MCF 10A (cell line): ENCODE results near the gene KIRREL3. TPM values are rescaled to one million over a fixed set of nuclear protein-coding genes. Genes with fewer than 3 reads are reported as not detected.

ENCODE experiments used
- BruUV-seq: library from RNA; stranded (reverse); fragments of 400-500 nt; replicated peaks from 2 replicates; lab custom pipeline; 2021; lab: Mats Ljungman, UMichigan
- CTCF ChIA-PET: fragments of 300-600 bp; sonication (Branson Sonifier 250); formaldehyde crosslinking; extraction: SDS; loops from one replicate; lab custom pipeline; 2021; ENCODE audit warnings: antibody characterized with exemption, inconsistent platforms; lab: Yijun Ruan, JAX
- POLR2A ChIA-PET: fragments of 300-600, 350-650 bp; sonication (Branson Sonifier 250); formaldehyde crosslinking; extraction: SDS; loops from one replicate; lab custom pipeline; 2020; ENCODE audit warnings: antibody characterized with exemption, inconsistent platforms; lab: Yijun Ruan, JAX
- DNase-seq: peaks from one replicate; pipeline ENCODE4 v3.0.0-alpha.2; 2018; ENCODE audit not compliant: unreplicated experiment
- H3K27ac Mint-ChIP-seq: one replicate; pipeline ENCODE4 v1.8.0; 2022; ENCODE audit warnings: mild to moderate bottlenecking, low read depth, mixed read lengths; ENCODE audit not compliant: unreplicated experiment
- H3K27me3 Mint-ChIP-seq: one replicate; pipeline ENCODE4 v1.8.0; 2022; ENCODE audit warnings: mixed read lengths; ENCODE audit not compliant: insufficient read depth, unreplicated experiment
- H3K36me3 Mint-ChIP-seq: one replicate; pipeline ENCODE4 v1.8.0; 2022; ENCODE audit warnings: mild to moderate bottlenecking, moderate library complexity, mixed read lengths; ENCODE audit not compliant: insufficient read depth, unreplicated experiment
- H3K4me1 Mint-ChIP-seq: one replicate; pipeline ENCODE4 v1.8.0; 2022; ENCODE audit warnings: mixed read lengths; ENCODE audit not compliant: insufficient read depth, unreplicated experiment
- H3K4me3 Mint-ChIP-seq: one replicate; pipeline ENCODE4 v1.8.0; 2022; ENCODE audit warnings: mild to moderate bottlenecking, moderate library complexity, mixed read lengths; ENCODE audit not compliant: unreplicated experiment
- H3K9me3 Mint-ChIP-seq: one replicate; pipeline ENCODE4 v1.8.0; 2022; ENCODE audit warnings: mixed read lengths; ENCODE audit not compliant: unreplicated experiment
- intact Hi-C: fragments of 100-400 bp; cut with micrococcal nuclease; formaldehyde crosslinking; loops from 2 replicates; pipeline ENCODE4 v1.14.1; 2022
- total RNA-seq: library from RNA; stranded (reverse); gene quantifications from 2 replicates; pipeline ENCODE4 v1.2.3, GENCODE V29; 2022
- TF ChIP-seq, protein P1 (sequence below): fragments of 200-600 bp; IDR thresholded peaks from one replicate; pipeline ENCODE4 v1.8.0; 2022; ENCODE audit warnings: antibody characterized with exemption, mild to moderate bottlenecking; ENCODE audit not compliant: unreplicated experiment

Gene KIRREL3
- total RNA-seq, 1 experiment from 2014 or later = not detected

DNA sequence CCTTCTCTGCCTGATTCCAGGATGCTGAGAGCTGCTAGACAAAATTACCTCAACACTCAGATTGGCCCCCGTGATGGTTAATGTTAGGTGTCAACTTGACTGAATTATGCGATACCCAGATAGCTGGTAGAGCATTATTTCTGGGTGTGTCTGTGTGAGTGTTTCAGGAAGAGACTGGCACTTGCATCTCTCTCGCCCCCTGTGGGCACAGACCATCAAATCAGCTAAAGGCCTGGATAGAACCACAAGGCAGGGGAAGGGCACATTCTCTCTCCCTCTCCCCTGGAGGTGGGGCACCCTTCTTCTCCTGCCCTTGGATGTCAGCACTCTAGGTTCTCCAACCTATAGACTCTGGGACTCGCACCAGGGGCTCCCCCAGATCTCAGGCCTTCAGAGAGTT lies 79.7 kb downstream of the KIRREL3 start:
- CTCF ChIA-PET = no interaction called here
- Mint-ChIP-seq H3K27me3 (no peaks in the 10 kb centered on the region), H3K4me1 (no peaks in the 10 kb centered on the region), H3K4me3 (no peak overlapping the region), H3K27ac (no peak overlapping the region), H3K9me3 (peaks cover 7% of the 10 kb centered on the region), H3K36me3 (no peaks in the 10 kb centered on the region)
- POLR2A ChIA-PET = interaction anchor here (0.6 kb wide), 1 partner anchor 95 kb away, joined by 4 read pairs; no protein-coding TSS in a partner anchor
- TF ChIP-seq, protein P1, sequence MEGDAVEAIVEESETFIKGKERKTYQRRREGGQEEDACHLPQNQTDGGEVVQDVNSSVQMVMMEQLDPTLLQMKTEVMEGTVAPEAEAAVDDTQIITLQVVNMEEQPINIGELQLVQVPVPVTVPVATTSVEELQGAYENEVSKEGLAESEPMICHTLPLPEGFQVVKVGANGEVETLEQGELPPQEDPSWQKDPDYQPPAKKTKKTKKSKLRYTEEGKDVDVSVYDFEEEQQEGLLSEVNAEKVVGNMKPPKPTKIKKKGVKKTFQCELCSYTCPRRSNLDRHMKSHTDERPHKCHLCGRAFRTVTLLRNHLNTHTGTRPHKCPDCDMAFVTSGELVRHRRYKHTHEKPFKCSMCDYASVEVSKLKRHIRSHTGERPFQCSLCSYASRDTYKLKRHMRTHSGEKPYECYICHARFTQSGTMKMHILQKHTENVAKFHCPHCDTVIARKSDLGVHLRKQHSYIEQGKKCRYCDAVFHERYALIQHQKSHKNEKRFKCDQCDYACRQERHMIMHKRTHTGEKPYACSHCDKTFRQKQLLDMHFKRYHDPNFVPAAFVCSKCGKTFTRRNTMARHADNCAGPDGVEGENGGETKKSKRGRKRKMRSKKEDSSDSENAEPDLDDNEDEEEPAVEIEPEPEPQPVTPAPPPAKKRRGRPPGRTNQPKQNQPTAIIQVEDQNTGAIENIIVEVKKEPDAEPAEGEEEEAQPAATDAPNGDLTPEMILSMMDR = no peak
- BruUV-seq = no TSS peak
- intact Hi-C loops = no loop called here
- DNase-seq = no peak

DNA sequence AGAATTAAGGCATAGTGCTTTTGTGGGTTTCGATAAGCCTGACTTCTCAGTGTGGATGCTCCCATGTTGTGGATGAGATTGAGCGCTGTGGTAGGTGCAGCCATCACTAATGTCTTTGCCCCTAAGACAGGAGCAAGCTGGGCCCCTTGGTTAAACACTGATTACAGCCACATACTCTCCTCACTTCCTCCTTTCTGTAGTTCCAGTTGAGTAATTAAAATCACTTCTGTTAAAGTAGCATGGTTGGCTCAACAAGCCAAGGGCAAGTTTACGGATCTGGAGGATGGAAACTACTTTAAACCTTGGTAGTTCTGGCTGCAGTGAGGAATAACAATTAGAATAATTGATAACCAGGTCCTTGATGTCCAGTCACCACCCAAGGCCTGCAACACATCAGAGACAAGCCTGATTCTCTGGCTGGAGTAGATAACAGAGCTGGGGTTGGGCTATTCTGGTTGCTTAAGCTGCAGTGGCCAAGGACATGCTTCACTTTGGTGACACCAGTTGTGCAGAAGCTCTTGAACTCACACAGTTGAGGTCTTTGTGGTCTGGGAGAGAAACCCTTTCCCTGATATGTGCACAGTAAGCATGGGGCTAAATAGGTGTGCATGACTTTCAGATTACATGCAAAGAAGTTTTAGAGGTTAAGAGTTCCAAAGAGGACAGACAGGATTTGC lies 81.3 kb downstream of the KIRREL3 start:
- H3K27ac Mint-ChIP-seq = no peak overlapping the region
- no peak for DNase-seq
- H3K4me1 Mint-ChIP-seq = no peaks in the 10 kb centered on the region
- POLR2A ChIA-PET = no interaction called here
- H3K36me3 Mint-ChIP-seq = no peaks in the 10 kb centered on the region
- no peak overlapping the region for H3K4me3 Mint-ChIP-seq
- no peaks in the 10 kb centered on the region for H3K27me3 Mint-ChIP-seq
- CTCF ChIA-PET = no interaction called here
- H3K9me3 Mint-ChIP-seq = peaks cover 11% of the 10 kb centered on the region
- intact Hi-C loops = no loop called here
- no TSS peak for BruUV-seq
- TF ChIP-seq, protein P1 = no peak

DNA sequence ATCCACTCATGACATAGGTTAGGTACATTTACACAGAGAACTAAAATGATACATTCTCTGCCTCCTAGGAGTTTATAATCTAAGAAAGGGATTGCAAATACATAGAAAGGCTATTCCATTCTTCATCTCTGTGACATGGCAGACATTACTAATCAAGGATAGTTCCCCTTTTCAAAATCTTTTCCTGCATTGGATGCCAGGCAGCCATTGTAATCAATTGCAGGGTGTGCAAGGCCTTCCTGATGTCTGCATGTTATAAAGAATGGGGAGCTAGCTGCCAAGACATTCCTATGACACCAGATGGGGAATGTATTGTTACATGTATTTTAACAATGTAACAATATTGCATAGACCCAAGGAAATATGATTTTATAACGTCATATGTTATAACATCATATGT lies 82.0 kb downstream of the KIRREL3 start:
- Mint-ChIP-seq H3K4me1 (no peaks in the 10 kb centered on the region), H3K9me3 (peaks cover 9% of the 10 kb centered on the region), H3K4me3 (no peak overlapping the region), H3K36me3 (no peaks in the 10 kb centered on the region), H3K27ac (no peak overlapping the region), H3K27me3 (no peaks in the 10 kb centered on the region)
- intact Hi-C loops = no loop called here
- TF ChIP-seq, protein P1 = no peak
- ChIA-PET POLR2A (no interaction called here), CTCF (interaction anchor here (0.5 kb wide), 1 partner anchor 9 kb away, joined by 3 read pairs; no protein-coding TSS in a partner anchor)
- no TSS peak for BruUV-seq
- no peak for DNase-seq

DNA sequence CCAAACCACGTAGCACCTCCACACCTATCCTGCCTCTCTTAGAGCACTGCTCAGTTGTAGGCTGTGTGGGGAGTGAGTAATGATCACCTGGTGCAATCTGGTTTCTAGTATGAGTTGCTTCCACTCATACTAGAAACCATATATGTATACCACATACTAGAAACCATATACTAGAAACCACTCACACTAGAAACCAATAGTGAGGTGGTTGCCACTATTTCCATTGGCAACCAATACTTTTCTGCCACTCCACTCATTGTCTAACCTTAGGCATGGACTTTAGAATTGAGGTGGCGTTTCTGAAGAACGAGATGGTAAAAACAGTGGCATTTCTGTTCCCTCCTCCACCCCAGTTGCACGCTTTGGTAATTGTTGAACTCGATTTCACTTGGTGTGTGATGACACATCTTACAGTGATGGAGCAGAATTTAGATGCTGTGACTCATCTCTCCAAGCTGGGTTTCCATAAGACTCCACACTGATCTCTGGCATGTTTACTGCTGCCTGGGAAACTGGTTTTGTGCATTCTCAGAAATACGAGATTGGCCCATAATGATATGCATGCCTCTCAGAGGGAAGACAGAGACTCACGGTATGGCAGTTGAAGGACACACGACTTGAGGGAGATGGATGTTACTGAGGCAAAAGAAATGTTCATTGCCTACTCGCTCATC lies 82.9 kb downstream of the KIRREL3 start:
- intact Hi-C loops = no loop called here
- Mint-ChIP-seq H3K27me3 (no peaks in the 10 kb centered on the region), H3K4me3 (no peak overlapping the region), H3K4me1 (no peaks in the 10 kb centered on the region), H3K9me3 (peaks cover 9% of the 10 kb centered on the region), H3K36me3 (no peaks in the 10 kb centered on the region), H3K27ac (no peak overlapping the region)
- TF ChIP-seq, protein P1 = no peak
- BruUV-seq = no TSS peak
- ChIA-PET POLR2A (interaction anchor here (0.6 kb wide), 1 partner anchor 504 kb away, joined by 5 read pairs; no protein-coding TSS in a partner anchor), CTCF (interaction anchor here (0.7 kb wide), 1 partner anchor 9 kb away, joined by 3 read pairs; no protein-coding TSS in a partner anchor)
- peak; percentile 63 for DNase-seq
